Omental fat pad (tissue), 4 donors: Measurements from ENCODE around the gene ITM2B. TPM values are rescaled to one million over a fixed set of nuclear protein-coding genes. Genes with fewer than 3 reads are reported as not detected.

Source experiments
- ATAC-seq: fragments of 150-250 bp; one replicate; pipeline ENCODE4 v1.9.1; 2016; ENCODE audit warnings: mild to moderate bottlenecking, moderate library complexity; ENCODE audit not compliant: low FRiP score
- DNase-seq: peaks from one replicate; pipeline ENCODE4 v3.0.0-alpha.2; 2019; ENCODE audit warnings: low spot score
- total RNA-seq, 4 donors: library from RNA; depleted of rRNA; stranded (reverse); fragments of >200 nt; gene quantifications; one replicate each; pipeline ENCODE4 v1.1.0, GENCODE V29; 2016
- TF ChIP-seq, protein P1 (sequence below), 3 donors: fragments of 450-650 bp; IDR thresholded peaks; one replicate each; pipeline ENCODE4 v1.5.1; 2016 to 2017; ENCODE audit warnings: antibody characterized with exemption in 3 of 3, mild to moderate bottlenecking in 3 of 3, moderate library complexity in 2 of 3

ITM2B gene
- total RNA-seq, 4 donors from 2014 or later, result 455 to 728 (median 534) TPM

DNA sequence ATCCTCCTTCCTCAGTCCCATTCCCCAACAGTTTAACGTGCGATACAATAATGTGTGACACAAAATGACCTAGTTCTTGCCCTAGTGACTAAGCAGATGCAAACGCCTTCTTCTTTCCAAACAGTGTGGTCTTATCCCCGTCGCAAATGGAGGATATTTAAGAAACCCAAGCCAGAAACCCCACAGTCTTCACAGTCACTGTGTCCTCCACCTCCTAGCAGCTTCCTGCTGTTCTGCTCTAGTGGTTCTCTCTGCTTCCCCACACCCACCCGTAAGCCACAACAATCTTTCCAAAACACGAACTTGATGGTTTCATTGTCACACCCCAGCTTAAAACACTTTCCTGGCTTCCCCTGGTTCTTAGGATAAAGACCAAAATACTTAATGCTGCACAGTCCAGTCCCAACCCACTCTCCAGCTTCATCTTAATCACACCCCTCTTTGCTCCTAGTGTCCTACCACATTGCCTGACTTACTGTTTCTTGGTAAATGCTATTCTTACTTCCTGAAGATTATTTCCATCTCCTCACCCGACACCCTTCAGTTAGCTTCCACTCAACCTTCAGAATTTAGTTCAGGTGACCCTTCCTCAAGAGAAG, 32.3 kb downstream of the ITM2B start:
- DNase-seq (no peak), ATAC-seq (no peak)
- TF ChIP-seq, protein P1, sequence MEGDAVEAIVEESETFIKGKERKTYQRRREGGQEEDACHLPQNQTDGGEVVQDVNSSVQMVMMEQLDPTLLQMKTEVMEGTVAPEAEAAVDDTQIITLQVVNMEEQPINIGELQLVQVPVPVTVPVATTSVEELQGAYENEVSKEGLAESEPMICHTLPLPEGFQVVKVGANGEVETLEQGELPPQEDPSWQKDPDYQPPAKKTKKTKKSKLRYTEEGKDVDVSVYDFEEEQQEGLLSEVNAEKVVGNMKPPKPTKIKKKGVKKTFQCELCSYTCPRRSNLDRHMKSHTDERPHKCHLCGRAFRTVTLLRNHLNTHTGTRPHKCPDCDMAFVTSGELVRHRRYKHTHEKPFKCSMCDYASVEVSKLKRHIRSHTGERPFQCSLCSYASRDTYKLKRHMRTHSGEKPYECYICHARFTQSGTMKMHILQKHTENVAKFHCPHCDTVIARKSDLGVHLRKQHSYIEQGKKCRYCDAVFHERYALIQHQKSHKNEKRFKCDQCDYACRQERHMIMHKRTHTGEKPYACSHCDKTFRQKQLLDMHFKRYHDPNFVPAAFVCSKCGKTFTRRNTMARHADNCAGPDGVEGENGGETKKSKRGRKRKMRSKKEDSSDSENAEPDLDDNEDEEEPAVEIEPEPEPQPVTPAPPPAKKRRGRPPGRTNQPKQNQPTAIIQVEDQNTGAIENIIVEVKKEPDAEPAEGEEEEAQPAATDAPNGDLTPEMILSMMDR (IDR thresholded peaks at IDR 0.05), result no peak

DNA sequence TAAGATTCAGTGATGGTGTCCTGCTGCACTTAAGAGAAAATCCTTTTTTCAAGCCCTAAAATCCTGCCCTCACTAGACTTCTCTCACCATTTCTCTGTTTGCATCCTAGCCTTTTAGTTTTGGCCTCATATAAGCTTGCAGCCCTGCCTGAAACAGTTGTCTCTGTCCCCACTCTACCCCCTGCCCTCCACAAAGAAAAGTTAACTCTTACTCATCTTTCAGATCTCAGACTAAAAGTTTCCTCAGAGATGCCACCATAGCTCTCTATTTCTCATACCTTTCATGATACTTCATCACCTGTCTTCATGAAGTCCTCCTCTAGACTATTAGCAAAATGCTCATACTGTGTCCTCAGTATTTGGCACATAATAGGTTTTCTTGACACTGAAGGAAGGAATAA, 33.1 kb downstream of the ITM2B start:
- DNase-seq (no peak), ATAC-seq (no peak)
- TF ChIP-seq, protein P1 (IDR thresholded peaks at IDR 0.05), result no peak

DNA sequence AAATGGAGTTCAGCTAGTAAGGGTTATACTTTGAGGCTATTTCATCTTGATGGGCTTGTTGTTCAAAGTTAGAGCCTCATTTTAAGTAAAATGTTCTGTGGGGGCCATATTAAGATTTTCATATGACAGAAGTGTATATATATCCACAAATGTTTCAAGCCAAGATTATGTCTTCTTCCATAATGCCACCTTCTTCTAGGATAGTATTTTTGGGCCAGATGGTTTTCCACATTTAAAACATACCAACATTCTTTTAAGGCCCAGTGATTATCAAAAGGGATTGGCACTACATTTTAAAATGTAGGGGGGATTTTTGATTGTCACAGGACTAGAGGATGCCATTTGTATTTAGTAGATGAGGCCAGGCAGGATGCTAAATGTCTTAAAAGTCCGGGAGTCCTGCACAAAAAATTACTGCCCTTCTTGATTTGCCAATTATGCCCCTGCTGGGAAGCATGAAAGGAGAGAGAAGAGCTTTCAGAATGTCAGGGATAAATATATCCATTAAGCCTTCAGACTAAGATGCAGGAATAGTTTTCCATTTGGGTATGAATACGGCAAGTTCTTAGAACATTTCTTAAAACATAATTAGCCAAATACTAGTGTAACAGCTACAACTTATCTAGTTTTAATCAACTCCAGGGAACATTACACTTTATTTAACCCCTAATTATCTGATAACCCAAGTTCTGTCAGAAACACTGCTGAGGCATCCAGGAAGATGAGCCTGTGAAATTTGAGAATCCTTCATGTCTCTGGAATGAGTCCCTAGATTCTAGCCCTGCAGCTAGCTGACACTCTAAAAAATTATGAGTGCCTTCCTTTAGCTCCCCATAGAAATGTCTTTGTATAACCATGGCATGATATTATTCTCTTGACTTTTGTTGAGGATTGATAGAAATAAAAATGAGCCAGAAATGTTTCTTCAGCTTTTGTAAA, 34.0 kb downstream of the ITM2B start:
- DNase-seq, result no peak
- no peak for ATAC-seq
- TF ChIP-seq, protein P1 (IDR thresholded peaks at IDR 0.05), result no peak

DNA sequence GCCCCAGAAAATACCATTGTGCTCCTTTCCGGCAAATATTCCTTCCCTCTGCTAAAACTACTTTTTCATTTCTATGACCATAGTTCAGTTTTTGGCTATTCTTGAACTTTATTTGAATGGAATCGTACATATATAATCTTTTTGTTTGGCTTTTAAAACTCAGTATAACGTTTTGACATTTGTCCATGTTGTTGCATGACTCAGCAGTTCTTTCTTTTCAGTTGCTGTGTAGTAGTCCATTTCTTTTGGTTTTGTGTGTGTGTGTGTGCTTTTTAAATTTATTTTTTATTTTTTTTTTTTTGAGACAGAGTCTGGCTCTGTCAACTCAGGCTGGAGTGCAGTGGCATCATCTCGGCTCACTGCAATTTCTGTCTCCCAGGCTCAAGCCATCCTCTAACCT, 35.0 kb downstream of the ITM2B start:
- TF ChIP-seq, protein P1 (IDR thresholded peaks at IDR 0.05), result no peak

DNA sequence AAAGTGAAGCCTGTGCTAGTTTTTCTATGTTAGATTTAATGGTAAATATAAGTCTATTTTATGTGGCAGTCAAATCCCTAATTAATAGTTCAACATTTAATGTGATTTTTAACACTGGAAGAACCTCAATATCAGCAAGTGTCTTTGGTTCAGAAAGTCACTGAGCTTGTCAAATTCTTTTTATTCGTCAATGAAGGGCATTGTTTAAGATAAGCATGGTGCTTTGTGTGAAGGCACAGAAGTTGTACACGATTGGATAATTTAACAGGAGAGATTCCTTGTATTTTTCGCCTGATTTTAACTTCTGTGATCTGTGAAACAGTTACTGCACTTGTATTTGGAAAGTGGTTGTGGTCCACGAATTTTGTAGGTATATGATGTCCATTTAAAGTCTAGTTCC, 40.3 kb downstream of the ITM2B start:
- no peak for DNase-seq
- TF ChIP-seq, protein P1 (IDR thresholded peaks at IDR 0.05), result no peak
- ATAC-seq, result no peak

More for the DNA sequence above, 35.0 kb downstream of the ITM2B start:
- DNase-seq (no peak), ATAC-seq (no peak)

DNA sequence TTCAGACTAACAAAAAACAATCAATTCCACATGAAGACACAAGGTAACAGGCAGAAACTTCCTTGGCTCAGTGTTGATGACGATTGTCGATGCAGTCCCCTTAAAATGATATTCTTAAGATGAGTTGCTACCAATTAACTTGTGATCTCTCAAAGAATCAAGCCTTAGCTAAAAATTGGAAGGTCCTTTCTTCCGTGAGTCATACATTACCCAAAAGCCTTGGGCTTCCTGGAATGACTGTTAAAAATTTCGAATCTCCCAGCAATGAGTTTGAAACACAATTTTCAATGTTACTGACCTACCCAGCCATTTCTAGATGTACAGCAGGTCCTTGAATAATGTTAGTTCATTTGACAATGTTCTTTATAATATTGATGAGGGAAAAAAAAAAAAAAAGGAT, 42.5 kb downstream of the ITM2B start:
- no peak for ATAC-seq
- no peak for DNase-seq
- TF ChIP-seq, protein P1 (IDR thresholded peaks at IDR 0.05), result no peak
